Epithelial cell of proximal tubule (primary cell): ENCODE data around the gene ARL14EP. TPM values are rescaled to one million over a fixed set of nuclear protein-coding genes. Genes with fewer than 3 reads are reported as not detected.

Experiments
- DNase-seq: peaks from one replicate; pipeline ENCODE4 v3.0.0-alpha.2; 2011; ENCODE audit warnings: low read depth
- H3K4me3 ChIP-seq: 2 replicates; pipeline ENCODE4 v1.5.1; 2011; ENCODE audit warnings: low read depth, mild to moderate bottlenecking, low read length
- total RNA-seq: library from RNA; depleted of rRNA; stranded (reverse); fragments of >200 nt; gene quantifications from 2 replicates; pipeline ENCODE4 v1.2.3, GENCODE V29; 2015
- TF ChIP-seq, protein P1 (sequence below): conservative IDR thresholded peaks from 2 replicates; pipeline ENCODE4 v1.5.1; 2012; ENCODE audit warnings: low read depth, mild to moderate bottlenecking, low read length

Gene ARL14EP
- total RNA-seq, 1 donor from 2014 or later, result 13.7 TPM

- no peak overlapping the region for H3K4me3 ChIP-seq
- TF ChIP-seq, protein P1, sequence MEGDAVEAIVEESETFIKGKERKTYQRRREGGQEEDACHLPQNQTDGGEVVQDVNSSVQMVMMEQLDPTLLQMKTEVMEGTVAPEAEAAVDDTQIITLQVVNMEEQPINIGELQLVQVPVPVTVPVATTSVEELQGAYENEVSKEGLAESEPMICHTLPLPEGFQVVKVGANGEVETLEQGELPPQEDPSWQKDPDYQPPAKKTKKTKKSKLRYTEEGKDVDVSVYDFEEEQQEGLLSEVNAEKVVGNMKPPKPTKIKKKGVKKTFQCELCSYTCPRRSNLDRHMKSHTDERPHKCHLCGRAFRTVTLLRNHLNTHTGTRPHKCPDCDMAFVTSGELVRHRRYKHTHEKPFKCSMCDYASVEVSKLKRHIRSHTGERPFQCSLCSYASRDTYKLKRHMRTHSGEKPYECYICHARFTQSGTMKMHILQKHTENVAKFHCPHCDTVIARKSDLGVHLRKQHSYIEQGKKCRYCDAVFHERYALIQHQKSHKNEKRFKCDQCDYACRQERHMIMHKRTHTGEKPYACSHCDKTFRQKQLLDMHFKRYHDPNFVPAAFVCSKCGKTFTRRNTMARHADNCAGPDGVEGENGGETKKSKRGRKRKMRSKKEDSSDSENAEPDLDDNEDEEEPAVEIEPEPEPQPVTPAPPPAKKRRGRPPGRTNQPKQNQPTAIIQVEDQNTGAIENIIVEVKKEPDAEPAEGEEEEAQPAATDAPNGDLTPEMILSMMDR, result no peak
- DNase-seq, result no peak
Measured at GRCh38 chr11:30344085-30344484, 21.2 kb downstream of the ARL14EP start.

DNA sequence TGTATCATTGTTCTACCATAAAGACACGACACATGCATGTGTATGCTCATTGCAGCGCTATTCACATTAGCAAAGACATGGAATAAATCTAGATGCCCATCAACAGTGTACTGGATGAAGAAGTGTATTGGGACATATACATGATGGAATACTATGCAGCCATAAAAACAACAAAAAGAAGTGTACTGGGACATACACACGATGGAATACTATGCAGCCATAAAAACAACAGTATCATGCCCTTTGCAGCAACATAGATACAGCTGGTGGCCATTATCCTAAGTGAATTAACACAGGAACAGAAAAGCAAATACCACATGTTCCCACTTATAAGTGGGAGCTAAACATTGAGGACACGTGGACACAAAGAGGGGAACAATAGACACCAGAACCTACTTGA is 22.7 kb downstream of the ARL14EP start:
- TF ChIP-seq, protein P1, result no peak
- no peak overlapping the region for H3K4me3 ChIP-seq
- DNase-seq, result no peak

- no peak for DNase-seq
- TF ChIP-seq, protein P1, result peak; percentile 68
Measured at GRCh38 chr11:30346068-30346688, 23.3 kb downstream of the ARL14EP start.

DNA sequence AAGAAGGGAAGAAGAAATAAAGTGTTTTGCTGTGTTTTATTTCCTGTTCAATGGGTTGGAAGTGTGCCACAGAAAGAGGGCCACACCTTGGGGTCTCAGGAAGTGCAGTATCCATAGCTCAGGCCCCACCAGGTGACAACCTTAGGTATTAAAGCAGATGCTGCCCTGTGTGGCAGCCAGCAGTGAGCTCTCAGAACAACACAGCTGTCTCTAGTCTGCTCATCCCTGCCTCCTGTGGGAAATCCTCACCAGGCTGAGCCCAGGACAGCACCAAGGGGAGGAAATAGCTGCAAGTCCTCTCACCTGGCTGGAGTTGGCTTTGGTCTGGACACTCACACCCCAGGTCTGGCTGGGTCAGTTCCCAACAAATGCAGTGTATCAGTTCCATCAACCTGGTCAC is 25.1 kb downstream of the ARL14EP start:
- TF ChIP-seq, protein P1, result no peak
- DNase-seq, result no peak

More at GRCh38 chr11:30346068-30346688, 23.3 kb downstream of the ARL14EP start:
- H3K4me3 ChIP-seq, result no peak overlapping the region

GRCh38 chr11:30349885-30350284 is 27.0 kb downstream of the ARL14EP start:
- no peak overlapping the region for H3K4me3 ChIP-seq
- DNase-seq, result no peak
- TF ChIP-seq, protein P1, result no peak

More for the DNA sequence above, 25.1 kb downstream of the ARL14EP start:
- H3K4me3 ChIP-seq, result no peak overlapping the region

DNA sequence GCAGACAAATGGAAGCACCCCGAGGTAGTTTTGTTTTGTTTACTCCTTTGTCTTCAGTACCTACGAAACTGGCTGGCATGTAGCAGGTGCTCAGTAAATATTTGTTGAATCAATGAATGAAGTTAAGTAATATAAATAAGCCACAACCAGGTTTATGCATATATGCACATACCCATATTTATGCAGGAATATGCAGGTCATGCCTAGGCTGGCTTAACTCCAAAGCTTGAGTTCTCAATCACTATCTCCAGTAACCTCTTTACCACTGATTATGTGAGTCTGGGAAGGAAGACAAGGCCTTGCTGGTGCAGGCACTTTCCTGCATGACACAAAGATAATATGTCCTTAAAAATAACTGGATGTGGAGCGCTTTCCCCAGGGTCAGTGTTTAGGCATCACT is 27.5 kb downstream of the ARL14EP start:
- H3K4me3 ChIP-seq, result no peak overlapping the region
- TF ChIP-seq, protein P1, result no peak
- DNase-seq, result no peak

GRCh38 chr11:30351061-30351460 is 28.2 kb downstream of the ARL14EP start:
- DNase-seq, result no peak
- H3K4me3 ChIP-seq, result no peak overlapping the region
- TF ChIP-seq, protein P1, result no peak
